NCI-H2196 treated with DMSO at 0.1 percent for 48 hours (cell line): ENCODE data around the gene BLOC1S4.

Source experiments
- DNase-seq: peaks from one replicate; lab custom pipeline; 2025; ENCODE audit not compliant: unreplicated experiment; lab: John Stamatoyannopoulos, UW

Gene BLOC1S4

DNA sequence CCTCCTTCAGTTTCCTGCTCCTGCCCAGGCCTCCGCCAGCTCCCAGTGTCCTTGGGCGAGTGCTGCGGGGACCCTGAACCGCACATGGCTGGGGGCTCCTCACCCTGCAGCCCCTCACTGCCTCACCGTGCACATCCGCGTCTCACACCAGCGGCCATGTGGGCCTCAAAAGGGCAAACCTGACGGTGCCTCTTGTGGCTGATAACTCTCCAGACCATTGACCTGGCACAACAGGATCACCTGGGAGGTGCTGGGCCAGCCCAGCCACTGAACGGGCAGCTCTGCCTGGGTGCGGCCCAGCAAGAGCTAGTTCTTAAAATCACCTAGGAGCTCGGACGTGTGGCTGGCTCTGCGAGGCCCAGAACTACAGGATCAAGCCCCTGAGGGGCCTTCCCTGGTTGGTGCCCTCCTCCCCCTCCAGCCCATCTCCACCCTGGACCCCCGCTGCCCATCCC, 26.4 kb upstream of the BLOC1S4 start:
- no peak for DNase-seq

- DNase-seq, result no peak
These were observed 23.6 kb upstream of the BLOC1S4 start for GRCh38 chr4:6692379-6692778.

DNA sequence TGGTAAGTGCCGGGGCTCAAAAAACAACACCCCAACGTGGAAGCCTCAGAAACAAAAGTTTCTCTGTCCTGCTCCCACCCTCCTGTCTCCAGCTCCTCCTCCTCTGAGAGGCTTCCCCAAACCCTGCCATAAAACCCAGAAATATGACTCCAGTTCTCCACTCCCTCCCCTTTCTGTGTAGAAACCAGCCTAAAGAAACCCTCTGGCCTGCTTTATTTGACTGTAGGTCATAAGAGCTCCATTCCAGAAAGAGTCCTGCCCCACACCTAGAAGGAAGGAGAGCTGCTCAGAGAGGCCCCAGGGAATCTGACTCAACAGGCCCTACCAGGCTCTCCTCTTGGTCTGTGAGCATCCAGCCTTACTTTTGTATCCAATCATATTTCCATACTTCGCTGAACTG, 23.2 kb upstream of the BLOC1S4 start:
- no peak for DNase-seq

DNA sequence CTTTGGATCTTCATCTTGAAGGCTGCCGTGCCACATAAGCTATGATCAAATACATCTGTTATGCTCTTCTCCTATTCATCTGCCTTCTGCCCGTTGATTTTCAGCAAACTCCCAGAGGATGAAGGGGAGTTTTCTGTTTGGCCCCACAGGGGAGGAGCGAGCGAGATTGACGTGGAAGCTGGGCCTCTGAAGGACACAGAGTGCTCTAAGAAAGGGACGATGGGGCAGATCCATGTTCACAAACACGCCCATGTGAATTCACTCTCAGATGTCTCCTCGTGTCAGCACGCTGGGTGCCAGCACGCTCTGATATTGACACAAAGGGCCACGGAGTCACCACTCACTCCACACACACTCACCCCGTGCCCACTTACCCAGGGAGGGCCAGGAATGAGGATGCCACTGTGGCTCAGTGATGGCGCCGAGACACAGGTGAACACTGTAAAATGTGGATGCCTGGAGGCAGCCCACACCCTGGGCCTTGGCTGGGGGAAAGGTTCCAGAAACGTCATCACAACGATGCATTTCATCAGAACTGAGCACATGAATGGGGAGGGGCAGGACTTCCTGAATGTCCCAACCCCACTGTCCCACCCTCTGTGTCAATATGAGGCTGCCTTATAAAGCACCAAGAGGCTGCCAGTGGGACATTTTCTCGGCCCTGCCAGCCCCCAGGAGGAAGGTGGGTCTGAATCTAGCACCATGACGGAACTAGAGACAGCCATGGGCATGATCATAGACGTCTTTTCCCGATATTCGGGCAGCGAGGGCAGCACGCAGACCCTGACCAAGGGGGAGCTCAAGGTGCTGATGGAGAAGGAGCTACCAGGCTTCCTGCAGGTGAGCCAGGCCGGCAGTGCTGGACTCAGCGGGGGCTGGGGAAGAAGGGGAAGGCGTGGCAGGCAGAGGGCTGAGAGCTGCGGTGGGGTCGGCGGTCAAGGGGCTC, 22.5 kb upstream of the BLOC1S4 start, which contains the start of gene S100P:
Gene S100P, plus strand, starts transcription at position 648 of the 946 bp plus-strand sequence. Its CDS starts 55 bp downstream, at position 703.
- no peak for DNase-seq

GRCh38 chr4:6694177-6694901, 21.6 kb upstream of the BLOC1S4 start:
- no peak for DNase-seq

DNA sequence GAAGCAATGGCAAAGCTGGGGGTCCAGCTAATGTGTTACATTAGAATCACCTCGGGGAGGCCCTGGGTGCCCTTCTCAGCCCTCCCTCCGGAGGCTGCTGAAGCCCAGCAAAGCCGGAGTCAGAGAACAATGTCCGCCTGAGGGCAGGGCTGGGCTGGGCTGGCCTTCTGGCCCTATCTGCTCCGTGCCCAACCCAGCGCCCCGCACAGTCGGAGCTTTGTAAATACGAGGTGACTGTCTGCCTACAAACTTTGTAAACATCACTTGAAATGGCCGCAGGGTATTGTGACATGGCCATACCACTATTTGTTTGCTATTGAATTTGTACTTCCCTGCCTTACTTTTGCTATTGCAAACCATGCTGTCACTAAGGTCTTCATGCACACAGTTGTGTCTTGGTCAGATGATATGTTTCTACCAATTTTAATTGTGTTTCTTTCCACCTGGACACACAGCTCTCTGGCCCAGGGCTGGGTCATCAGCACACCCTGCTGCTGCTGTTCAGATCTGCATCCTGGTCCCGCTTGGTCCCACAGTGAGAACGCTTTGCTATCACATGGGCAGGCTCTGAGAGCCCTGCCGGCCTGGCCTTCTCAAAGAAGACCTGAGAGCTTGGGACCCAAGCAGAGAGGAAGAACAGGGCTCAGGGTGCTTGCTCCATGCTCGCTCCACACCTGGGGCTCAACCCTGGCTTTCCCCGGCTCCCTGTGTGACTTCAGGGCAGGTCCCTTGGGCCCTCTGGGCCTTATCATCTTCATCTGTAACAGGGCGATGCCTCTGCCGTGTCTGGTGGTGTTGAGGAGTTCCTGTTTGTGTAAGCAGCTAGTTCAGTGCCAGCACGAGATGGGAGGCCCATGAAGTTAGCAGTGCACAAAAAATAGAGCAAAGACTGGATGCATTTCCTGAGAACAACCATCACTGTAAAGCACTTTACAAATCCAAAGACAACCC, 20.0 kb upstream of the BLOC1S4 start:
- DNase-seq, result no peak

DNA sequence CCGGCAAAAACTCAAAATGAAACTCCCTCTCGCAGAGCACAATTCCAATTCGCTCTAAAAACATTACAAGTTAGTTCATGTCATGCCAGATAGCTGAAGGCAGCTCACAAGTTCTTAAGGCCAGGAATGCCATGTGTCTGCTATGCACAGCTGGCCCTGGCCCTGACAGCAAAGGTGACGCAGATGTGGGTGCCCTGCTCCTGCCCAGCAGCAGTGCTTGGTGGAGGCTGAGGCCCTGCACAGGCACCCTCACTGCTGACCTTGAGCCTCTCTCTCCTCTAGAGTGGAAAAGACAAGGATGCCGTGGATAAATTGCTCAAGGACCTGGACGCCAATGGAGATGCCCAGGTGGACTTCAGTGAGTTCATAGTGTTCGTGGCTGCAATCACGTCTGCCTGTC, 19.4 kb upstream of the BLOC1S4 start:
- no peak for DNase-seq

DNA sequence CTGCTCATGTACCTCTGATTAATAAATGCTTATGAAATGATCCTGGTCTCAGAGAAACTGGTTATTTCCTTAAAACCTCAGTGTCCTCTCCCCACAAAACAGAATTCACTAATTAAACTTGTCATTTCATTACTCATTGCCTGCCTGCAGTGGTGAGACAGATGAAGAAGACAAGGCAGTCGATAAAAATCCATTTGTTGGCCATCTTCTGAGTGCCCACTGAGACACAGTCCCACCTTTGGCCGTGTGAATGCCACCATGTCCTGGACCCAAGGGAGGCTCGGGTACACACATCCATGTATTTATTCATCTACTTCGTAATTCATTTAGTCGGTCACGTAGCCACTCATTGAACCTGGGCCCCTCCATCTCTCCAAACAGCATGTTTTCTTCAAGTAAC, 18.8 kb upstream of the BLOC1S4 start:
- DNase-seq, result no peak

- DNase-seq, result no peak
These were observed 16.6 kb upstream of the BLOC1S4 start for GRCh38 chr4:6699388-6699787.

DNA sequence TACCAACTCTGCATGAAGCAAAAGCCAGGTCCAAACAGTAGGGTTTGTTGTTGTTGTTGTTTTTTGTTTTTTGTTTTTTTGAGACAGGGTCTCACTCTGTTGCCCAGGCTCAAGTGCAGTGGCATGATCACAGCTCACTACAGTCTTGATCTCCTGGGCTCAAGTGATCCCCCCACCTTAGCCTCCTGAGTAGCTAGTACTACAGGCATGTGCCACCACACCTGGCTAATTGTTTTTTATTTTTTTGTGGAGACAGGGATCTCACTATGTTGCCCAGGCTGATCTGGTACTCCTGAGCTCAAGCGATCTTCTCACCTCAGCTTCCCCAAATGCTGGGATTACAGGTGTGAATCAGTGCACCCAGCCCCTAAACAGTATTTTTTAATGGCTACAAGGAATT, 16.1 kb upstream of the BLOC1S4 start:
- DNase-seq, result no peak

DNA sequence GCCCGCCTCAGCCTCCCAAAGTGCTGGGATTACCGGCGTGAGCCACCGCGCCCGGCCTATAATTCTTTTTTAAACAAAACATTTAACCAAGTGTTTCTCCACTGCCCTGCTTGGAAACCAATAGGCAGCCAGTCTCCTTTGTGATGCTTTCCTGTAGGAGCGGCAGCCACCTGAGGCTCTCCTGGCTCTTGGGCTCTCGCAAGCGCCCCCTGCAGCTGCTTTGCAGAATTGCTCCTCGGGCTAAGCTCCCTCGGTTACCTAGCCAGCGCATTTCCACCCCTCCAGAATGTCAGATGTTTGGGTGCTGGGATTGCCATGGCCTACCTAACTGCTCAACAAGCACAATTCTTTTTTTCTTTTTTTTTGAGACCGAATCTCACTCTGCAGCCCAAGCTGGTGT, 14.6 kb upstream of the BLOC1S4 start:
- no peak for DNase-seq

GRCh38 chr4:6702761-6703160, 13.2 kb upstream of the BLOC1S4 start:
- DNase-seq, result no peak

- no peak for DNase-seq
These were observed 12.2 kb upstream of the BLOC1S4 start for GRCh38 chr4:6703786-6704185.

- no peak for DNase-seq
These were observed 10.3 kb upstream of the BLOC1S4 start for GRCh38 chr4:6705646-6706045.

GRCh38 chr4:6706173-6706572, 9.8 kb upstream of the BLOC1S4 start:
- no peak for DNase-seq

DNA sequence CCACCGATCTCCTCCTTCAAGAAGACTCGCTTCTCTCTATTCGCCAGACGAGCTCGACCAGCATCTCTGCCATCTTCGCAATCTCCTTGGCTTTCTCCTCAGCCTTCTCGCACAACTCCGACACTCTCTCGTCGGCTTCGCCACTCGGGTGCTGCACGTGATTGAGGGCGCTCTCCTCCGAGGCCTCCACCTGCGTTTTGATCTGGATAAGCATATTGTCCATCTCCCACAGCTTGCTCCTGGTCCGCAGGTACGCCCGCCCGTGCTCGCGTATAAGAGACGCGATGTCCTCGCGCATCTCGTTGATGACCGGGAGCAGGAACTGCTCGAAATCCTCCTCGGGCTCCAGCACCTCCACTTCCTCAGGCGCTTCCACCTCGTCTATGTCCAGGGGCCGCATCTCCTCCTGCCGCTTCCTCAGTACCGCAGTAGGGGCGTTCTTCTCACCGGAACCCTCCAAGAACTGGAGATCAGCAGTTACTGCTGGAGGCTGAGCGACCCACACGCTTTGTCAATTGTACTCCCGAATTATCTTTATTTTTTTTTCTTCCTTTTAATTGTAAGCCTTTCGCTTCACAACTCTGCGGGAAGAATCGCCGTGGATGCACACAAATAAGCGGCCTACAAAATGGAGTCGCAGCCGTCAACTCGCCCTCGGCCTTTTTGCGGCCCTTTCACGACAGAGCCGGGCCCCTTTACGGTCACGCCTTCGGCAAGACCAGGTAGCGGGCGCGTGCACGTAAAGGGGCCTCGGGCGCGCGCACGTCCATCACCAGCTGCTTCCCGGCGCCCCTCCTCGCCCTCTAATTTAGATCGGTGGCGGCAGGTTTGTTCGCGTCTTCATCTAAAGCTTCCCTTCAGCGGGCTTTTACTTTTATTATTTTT, 6.5 kb upstream of the BLOC1S4 start, which contains the start of gene MRFAP1L1:
Gene MRFAP1L1, minus strand, starts transcription at position 636 of the 885 bp plus-strand sequence. Its CDS starts 236 bp downstream, at position 400.
- peak; percentile 99 for DNase-seq

DNA sequence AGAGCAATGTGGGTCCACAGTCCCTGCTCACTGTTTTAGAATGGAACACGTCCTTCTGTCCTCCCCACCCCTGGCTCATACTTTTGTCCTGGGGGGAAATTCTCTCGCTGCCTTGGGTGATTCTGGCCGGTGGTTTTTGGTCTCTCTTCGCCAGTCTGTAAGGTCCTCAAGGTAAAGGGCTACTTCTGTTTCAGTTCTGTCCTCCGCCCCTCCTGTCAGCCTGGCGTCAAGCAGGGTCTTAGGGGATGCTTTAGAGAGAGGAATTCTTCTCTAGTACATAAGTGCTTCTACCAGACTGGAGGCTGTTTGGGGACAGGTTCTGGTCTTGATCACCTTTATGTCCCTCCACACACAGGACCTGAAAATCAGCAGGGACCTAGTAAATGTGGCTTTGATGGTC, 5.7 kb upstream of the BLOC1S4 start:
- no peak for DNase-seq

- no peak for DNase-seq
These were observed 5.0 kb upstream of the BLOC1S4 start for GRCh38 chr4:6710996-6711395.

- DNase-seq, result no peak
These were observed 1.0 kb upstream of the BLOC1S4 start for GRCh38 chr4:6714954-6715353.

DNA sequence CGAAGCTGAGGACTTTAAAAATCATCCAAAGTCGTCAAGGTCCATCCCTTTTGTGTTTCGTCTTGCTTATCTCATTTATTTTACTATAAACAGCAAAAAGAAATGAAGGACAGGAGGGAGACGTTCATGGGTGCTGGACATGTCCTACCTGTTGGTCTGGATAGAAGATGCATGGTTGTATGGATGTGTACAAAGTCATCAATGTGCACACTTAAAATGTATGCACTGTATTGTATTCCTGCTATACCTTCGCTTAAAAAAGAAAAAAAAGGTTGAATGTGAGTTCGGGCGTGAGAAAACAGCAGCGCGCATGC, 313 bp upstream of the BLOC1S4 start:
- no peak for DNase-seq
